Tibial nerve (tissue), 4 donors: Measurements from ENCODE around the gene NOS1AP. TPM values are rescaled to one million over a fixed set of nuclear protein-coding genes. Genes with fewer than 3 reads are reported as not detected.
A peak's percentile ranks its signal among the peaks of the same experiment; 100 is the strongest.

Experiments used
- DNase-seq, 2 donors: peaks; one replicate each; pipeline ENCODE4 v3.0.0-alpha.2; 2019; ENCODE audit warnings: low spot score in 2 of 2
- H3K27ac ChIP-seq, 4 donors: fragments of 200-600 bp; sonication (generic) in 3 of 4; one replicate each; pipeline ENCODE4 v1.5.1; 2017 to 2019; ENCODE audit warnings: mild to moderate bottlenecking in 1 of 4
- H3K27me3 ChIP-seq, 2 donors: fragments of 200-600 bp; sonication (generic) in 1 of 2; one replicate each; pipeline versions ENCODE4 v1.5.1 to v1.6.0; 2017 to 2019
- H3K36me3 ChIP-seq, 3 donors: fragments of 200-600 bp; sonication (generic); one replicate each; pipeline ENCODE4 v1.5.1; 2018 to 2019
- H3K4me1 ChIP-seq, 4 donors: fragments of 200-600 bp; sonication (generic) in 3 of 4; one replicate each; pipeline ENCODE4 v1.5.1; 2017 to 2019
- H3K4me3 ChIP-seq, 4 donors: fragments of 200-600 bp; sonication (generic) in 3 of 4; one replicate each; pipeline ENCODE4 v1.5.1; 2017 to 2019; ENCODE audit warnings: mild to moderate bottlenecking in 1 of 4, moderate library complexity in 1 of 4
- H3K9me3 ChIP-seq, 4 donors: fragments of 200-600 bp; sonication (generic) in 3 of 4; one replicate each; pipeline ENCODE4 v1.5.1; 2017 to 2019
- CTCF ChIP-seq, 5 experiments: fragments of 200-600 bp in 3 of 5; fragments of 450-650 bp in 2 of 5; sonication (generic) in 3 of 5; IDR thresholded peaks; one replicate each; pipeline ENCODE4 v1.5.1; 2016 to 2019; ENCODE audit warnings: antibody characterized with exemption in 5 of 5, mild to moderate bottlenecking in 3 of 5, moderate library complexity in 2 of 5
- EP300 ChIP-seq, 2 donors: sonication (generic); formaldehyde crosslinking; IDR thresholded peaks; one replicate each; pipeline ENCODE4 v1.6.1; 2017; ENCODE audit warnings: antibody characterized with exemption in 2 of 2, mild to moderate bottlenecking in 1 of 2
- POLR2A ChIP-seq, 2 donors: fragments of 450-650 bp; IDR thresholded peaks; one replicate each; pipeline ENCODE4 v1.6.1; 2017; ENCODE audit warnings: antibody characterized with exemption in 2 of 2, mild to moderate bottlenecking in 2 of 2, moderate library complexity in 2 of 2
- WGBS, 2 donors: methylation state at CpG; one replicate each; pipeline ENCODE4 v1.1.5; 2018; 5-methylcytosine and 5-hydroxymethylcytosine counted together
- total RNA-seq, 4 donors: library from RNA; depleted of rRNA; stranded (reverse); fragments of >200 nt; gene quantifications; one replicate each; pipeline ENCODE4 v1.1.0, GENCODE V29; 2016

NOS1AP gene
- total RNA-seq, 4 donors from 2014 or later, result 2.7 to 11.2 (median 5.3) TPM

GRCh38 chr1:162381941-162382750, 312.7 kb downstream of the NOS1AP start:
- H3K36me3 ChIP-seq, result peaks cover 0 to 27% (median 0%) of the 10 kb centered on the region in 3 donors
- no peak overlapping the region for H3K4me3 ChIP-seq
- H3K4me1 ChIP-seq, result peaks cover 0 to under 1% (median 0%) of the 10 kb centered on the region in 4 donors
- H3K27me3 ChIP-seq, result no peaks in the 10 kb centered on the region
- 89 to 93% methylated on average over 13 of the region's 13 CpGs for WGBS, 2 donors
- DNase-seq, result no peak
- peak overlapping the region in 1 of 4 donors; percentile 70 for H3K27ac ChIP-seq
- no peak for TF ChIP-seq CTCF (IDR thresholded peaks at IDR 0.05)
- no peak for TF ChIP-seq EP300 (IDR thresholded peaks at IDR 0.05)
- TF ChIP-seq POLR2A (IDR thresholded peaks at IDR 0.05), result no peak
- no peaks in the 10 kb centered on the region for H3K9me3 ChIP-seq

- H3K4me3 ChIP-seq, result no peak overlapping the region
- no peak for TF ChIP-seq EP300 (IDR thresholded peaks at IDR 0.05)
- TF ChIP-seq CTCF (IDR thresholded peaks at IDR 0.05), result no peak
- H3K36me3 ChIP-seq, result peaks cover 0 to 27% (median 0%) of the 10 kb centered on the region in 3 donors
- no peaks in the 10 kb centered on the region for H3K9me3 ChIP-seq
- WGBS, 2 donors, result 92 to 100% methylated on average over 6 of the region's 6 CpGs
- no peak overlapping the region for H3K27ac ChIP-seq
- H3K27me3 ChIP-seq, result no peaks in the 10 kb centered on the region
- DNase-seq, result no peak
- H3K4me1 ChIP-seq, result peaks cover 0 to 10% (median 0%) of the 10 kb centered on the region in 4 donors
Measured at GRCh38 chr1:162383091-162383490, 313.6 kb downstream of the NOS1AP start.

GRCh38 chr1:162383516-162383915, 314.0 kb downstream of the NOS1AP start:
- Histone ChIP-seq H3K36me3 (peaks cover 0 to 27% (median 0%) of the 10 kb centered on the region in 3 donors), H3K9me3 (no peaks in the 10 kb centered on the region), H3K4me1 (peaks cover 0 to 13% (median 0%) of the 10 kb centered on the region in 4 donors), H3K27ac (no peak overlapping the region), H3K4me3 (no peak overlapping the region), H3K27me3 (no peaks in the 10 kb centered on the region)
- DNase-seq, result no peak
- 86 to 89% methylated on average over 8 of the region's 8 CpGs for WGBS, 2 donors
- no peak for TF ChIP-seq EP300 (IDR thresholded peaks at IDR 0.05)
- no peak for TF ChIP-seq CTCF (IDR thresholded peaks at IDR 0.05)
- TF ChIP-seq POLR2A (IDR thresholded peaks at IDR 0.05), result no peak

- no peaks in the 10 kb centered on the region for H3K9me3 ChIP-seq
- H3K27me3 ChIP-seq, result no peaks in the 10 kb centered on the region
- H3K36me3 ChIP-seq, result peaks cover 0 to 27% (median 0%) of the 10 kb centered on the region in 3 donors
- no peak for DNase-seq
- WGBS, 2 donors, result 91% methylated on average over 6 of the region's 6 CpGs
- peaks cover 0 to 18% (median 0%) of the 10 kb centered on the region in 4 donors for H3K4me1 ChIP-seq
- no peak overlapping the region for H3K27ac ChIP-seq
- no peak overlapping the region for H3K4me3 ChIP-seq
- TF ChIP-seq CTCF (IDR thresholded peaks at IDR 0.05) (no peak), POLR2A (IDR thresholded peaks at IDR 0.05) (no peak), EP300 (IDR thresholded peaks at IDR 0.05) (no peak)
Measured at GRCh38 chr1:162384116-162384515, 314.6 kb downstream of the NOS1AP start.

GRCh38 chr1:162384601-162385279, 315.2 kb downstream of the NOS1AP start:
- DNase-seq, result no peak
- peaks cover 0 to 27% (median 0%) of the 10 kb centered on the region in 3 donors for H3K36me3 ChIP-seq
- H3K4me3 ChIP-seq, result no peak overlapping the region
- WGBS, 2 donors, result 95 to 96% methylated on average over 10 of the region's 10 CpGs
- no peaks in the 10 kb centered on the region for H3K9me3 ChIP-seq
- TF ChIP-seq EP300 (IDR thresholded peaks at IDR 0.05), result no peak
- H3K27ac ChIP-seq, result no peak overlapping the region
- H3K27me3 ChIP-seq, result no peaks in the 10 kb centered on the region
- peaks cover 0 to 22% (median 0%) of the 10 kb centered on the region in 4 donors for H3K4me1 ChIP-seq
